Mucosa of descending colon (tissue), 3 donors: ENCODE results near the gene TCP11. TPM values are rescaled to one million over a fixed set of nuclear protein-coding genes. Genes with fewer than 3 reads are reported as not detected.

Source experiments
- ATAC-seq: fragments of 200-7000 bp; cut with Tn5 transposase; one replicate; pipeline ENCODE4 v1.9.1; 2020; ENCODE audit warnings: mild to moderate bottlenecking, moderate library complexity
- DNase-seq, 3 donors: peaks; one replicate each; pipeline ENCODE4 v3.0.0-alpha.2; 2020
- H3K36me3 ChIP-seq: fragments of 200-600 bp; one replicate; pipeline ENCODE4 v1.8.0; 2021; ENCODE audit warnings: low read depth, mild to moderate bottlenecking
- H3K4me1 ChIP-seq: fragments of 200-600 bp; one replicate; pipeline ENCODE4 v1.8.0; 2021; ENCODE audit warnings: low read depth, mild to moderate bottlenecking
- H3K4me3 ChIP-seq: fragments of 200-600 bp; one replicate; pipeline ENCODE4 v1.8.0; 2021; ENCODE audit warnings: mild to moderate bottlenecking
- H3K9me3 ChIP-seq: fragments of 200-600 bp; one replicate; pipeline ENCODE4 v1.8.0; 2021; ENCODE audit warnings: mild to moderate bottlenecking
- intact Hi-C, 2 donors: fragments of 100-400 bp; cut with DNase I in 1 of 2; cut with micrococcal nuclease in 1 of 2; formaldehyde crosslinking; loops; one replicate each; pipeline versions ENCODE4 v1.11.0 to v1.11.1; 2022; cut with DNase I, micrococcal nuclease
- total RNA-seq, 3 donors: library from RNA; stranded (reverse); fragmentation: NEBNext Ultra II Directional in 2 of 3; extraction: Animal tissue kit (Norgen Biotek cat#: 25700) in 2 of 3; gene quantifications; one replicate each; pipeline versions ENCODE4 v1.2.1 to v1.2.4, GENCODE V29; 2021 to 2023
- TF ChIP-seq, protein P1 (sequence below): fragments of 200-600 bp; IDR thresholded peaks from one replicate; pipeline ENCODE4 v1.8.0; 2022; ENCODE audit warnings: antibody characterized with exemption, mild to moderate bottlenecking
- donor health status: DM: no; HTN: no; CAD: no; lungs with moderate emphysema.
- donor health status: DM: no; HTN: no; CAD: no.
- donor health status: DM: no; HTN: yes; CAD: no.

The TCP11 gene
- total RNA-seq, 3 donors from 2014 or later: not detected

- Histone ChIP-seq H3K4me1 (no peaks in the 10 kb centered on the region), H3K9me3 (no peaks in the 10 kb centered on the region), H3K4me3 (no peak overlapping the region), H3K36me3 (no peaks in the 10 kb centered on the region)
- TF ChIP-seq, protein P1, sequence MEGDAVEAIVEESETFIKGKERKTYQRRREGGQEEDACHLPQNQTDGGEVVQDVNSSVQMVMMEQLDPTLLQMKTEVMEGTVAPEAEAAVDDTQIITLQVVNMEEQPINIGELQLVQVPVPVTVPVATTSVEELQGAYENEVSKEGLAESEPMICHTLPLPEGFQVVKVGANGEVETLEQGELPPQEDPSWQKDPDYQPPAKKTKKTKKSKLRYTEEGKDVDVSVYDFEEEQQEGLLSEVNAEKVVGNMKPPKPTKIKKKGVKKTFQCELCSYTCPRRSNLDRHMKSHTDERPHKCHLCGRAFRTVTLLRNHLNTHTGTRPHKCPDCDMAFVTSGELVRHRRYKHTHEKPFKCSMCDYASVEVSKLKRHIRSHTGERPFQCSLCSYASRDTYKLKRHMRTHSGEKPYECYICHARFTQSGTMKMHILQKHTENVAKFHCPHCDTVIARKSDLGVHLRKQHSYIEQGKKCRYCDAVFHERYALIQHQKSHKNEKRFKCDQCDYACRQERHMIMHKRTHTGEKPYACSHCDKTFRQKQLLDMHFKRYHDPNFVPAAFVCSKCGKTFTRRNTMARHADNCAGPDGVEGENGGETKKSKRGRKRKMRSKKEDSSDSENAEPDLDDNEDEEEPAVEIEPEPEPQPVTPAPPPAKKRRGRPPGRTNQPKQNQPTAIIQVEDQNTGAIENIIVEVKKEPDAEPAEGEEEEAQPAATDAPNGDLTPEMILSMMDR: no peak
- DNase-seq: peak in 2 of 3 donors; percentile 7 to 33
- ATAC-seq: no peak
- intact Hi-C loops: no loop called here
Observed at GRCh38 chr6:35085359-35086281, 55.5 kb downstream of the TCP11 start.

GRCh38 chr6:35084511-35085203 lies 56.5 kb downstream of the TCP11 start:
- H3K4me3 ChIP-seq: no peak overlapping the region
- intact Hi-C loops: no loop called here
- DNase-seq: peak in 2 of 3 donors; percentile 16 to 25
- no peak for ATAC-seq
- TF ChIP-seq, protein P1: no peak
- H3K36me3 ChIP-seq: no peaks in the 10 kb centered on the region
- H3K4me1 ChIP-seq: no peaks in the 10 kb centered on the region
- H3K9me3 ChIP-seq: no peaks in the 10 kb centered on the region

GRCh38 chr6:35084041-35084491 lies 57.1 kb downstream of the TCP11 start:
- Histone ChIP-seq H3K4me3 (no peak overlapping the region), H3K36me3 (no peaks in the 10 kb centered on the region), H3K9me3 (no peaks in the 10 kb centered on the region), H3K4me1 (no peaks in the 10 kb centered on the region)
- ATAC-seq (peak; percentile 26), DNase-seq (peak in 2 of 3 donors; percentile 17 to 44)
- intact Hi-C loops: no loop called here
- TF ChIP-seq, protein P1: no peak

GRCh38 chr6:35083507-35083906 lies 57.6 kb downstream of the TCP11 start:
- ATAC-seq (peak; percentile 70), DNase-seq (peak; percentile 32 to 60 (median 59))
- Histone ChIP-seq H3K36me3 (no peaks in the 10 kb centered on the region), H3K9me3 (no peaks in the 10 kb centered on the region), H3K4me3 (no peak overlapping the region), H3K4me1 (no peaks in the 10 kb centered on the region)
- intact Hi-C loops: no loop called here
- TF ChIP-seq, protein P1: no peak

DNA sequence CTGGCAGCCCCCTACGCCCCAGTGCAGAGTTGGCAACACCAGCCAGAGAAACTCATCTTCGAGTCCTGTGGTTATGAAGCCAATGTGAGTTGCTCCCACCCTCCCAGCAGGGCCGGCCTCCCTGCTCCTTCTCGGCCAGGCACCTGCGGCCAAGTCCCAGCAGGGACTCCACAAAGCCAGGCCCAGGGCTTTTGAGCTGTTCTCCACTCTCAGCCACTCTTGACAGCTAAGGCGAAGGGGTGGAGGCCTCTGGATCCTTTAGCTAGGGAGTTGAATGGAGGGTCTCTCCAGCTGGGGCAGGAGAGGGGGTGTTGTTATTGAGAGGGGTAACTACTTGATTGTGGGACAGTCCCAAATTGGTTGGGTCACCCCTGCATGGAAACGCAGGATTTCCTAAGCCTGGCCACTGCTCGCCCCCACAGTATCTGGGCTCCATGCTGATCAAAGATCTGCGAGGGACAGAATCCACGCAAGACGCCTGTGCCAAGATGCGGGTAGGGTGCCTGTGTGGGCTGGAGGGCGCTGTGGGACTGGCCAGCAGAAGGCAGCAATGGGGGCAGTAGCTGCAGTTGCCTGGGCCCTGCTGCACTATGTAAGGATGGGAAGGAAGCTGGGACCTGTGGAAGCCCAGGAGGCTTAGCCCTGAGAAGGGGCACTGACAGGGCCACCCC lies 58.3 kb downstream of the TCP11 start:
- intact Hi-C loops: no loop called here
- H3K4me1 ChIP-seq: no peaks in the 10 kb centered on the region
- TF ChIP-seq, protein P1: no peak
- H3K9me3 ChIP-seq: no peaks in the 10 kb centered on the region
- DNase-seq (peak in 1 of 3 donors; percentile 10), ATAC-seq (no peak)
- no peak overlapping the region for H3K4me3 ChIP-seq
- H3K36me3 ChIP-seq: no peaks in the 10 kb centered on the region
